ENCODE results near the gene GPRIN1. TPM values are rescaled to one million over a fixed set of nuclear protein-coding genes. Genes with fewer than 3 reads are reported as not detected.

The GPRIN1 gene
- under 1 TPM; 0.34 to 0.63 (median 0.46) TPM for polyA plus RNA-seq

DNA sequence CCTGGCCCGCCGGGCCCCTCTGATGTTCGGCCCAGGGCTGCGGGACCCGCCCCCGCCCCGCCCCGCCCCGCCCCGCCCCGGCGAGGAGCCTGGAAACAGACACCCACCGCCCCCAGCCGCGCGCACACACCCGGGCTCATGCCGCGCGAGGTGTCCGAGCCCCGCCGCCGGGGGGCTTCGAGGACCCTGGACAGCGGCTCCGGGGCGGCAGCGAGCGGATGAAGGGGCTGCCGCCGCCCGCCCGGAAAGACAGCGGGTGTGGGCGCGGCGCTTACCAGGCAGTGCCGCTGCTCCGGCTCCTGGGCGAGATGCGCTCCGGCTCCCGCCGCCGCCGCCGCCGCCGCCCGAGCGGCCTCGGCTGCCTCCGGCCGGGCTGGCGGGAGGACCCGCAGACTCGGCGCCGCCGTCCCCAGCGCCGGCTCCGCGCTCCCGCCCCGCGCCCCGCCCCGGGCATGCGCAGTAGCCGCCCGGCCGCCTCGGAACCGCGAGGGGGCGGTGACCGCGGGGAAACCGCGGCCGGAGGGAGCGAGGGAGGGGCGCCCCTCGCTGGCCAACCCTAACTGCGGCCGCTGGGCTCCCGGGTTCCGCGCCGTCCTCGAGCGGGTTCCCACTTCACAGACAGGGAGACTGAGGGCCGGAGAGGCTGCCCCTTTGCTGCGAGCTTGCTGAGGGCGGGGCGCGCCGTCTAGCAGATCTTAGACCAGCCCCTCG lies at the start of gene GPRIN1:
Gene GPRIN1 (minus strand): TSS at position 433 of the 711 bp plus-strand sequence. CDS start 10,322 bp downstream, outside the sequence.
- DNase-seq: peak; percentile 60 to 65 (median 64)
- Mint-ChIP-seq H3K36me3 (no peaks in the 10 kb centered on the region), H3K4me3 (peak within 1 kb of the TSS; percentile 85 to 94 (median 87)), H3K27me3 (ENCODE audit: low read depth in 3 of 3) (peaks cover 8 to 28% (median 21%) of the 10 kb centered on the region in 3 donors), H3K9me3 (peaks cover 0 to 1% (median 0%) of the 10 kb centered on the region in 6 donors), H3K4me1 (peaks cover 10 to 15% of the 10 kb centered on the region in 2 donors), H3K27ac (peak within 1 kb of the TSS in 5 of 6 donors; percentile 20 to 75 (median 52))

DNA sequence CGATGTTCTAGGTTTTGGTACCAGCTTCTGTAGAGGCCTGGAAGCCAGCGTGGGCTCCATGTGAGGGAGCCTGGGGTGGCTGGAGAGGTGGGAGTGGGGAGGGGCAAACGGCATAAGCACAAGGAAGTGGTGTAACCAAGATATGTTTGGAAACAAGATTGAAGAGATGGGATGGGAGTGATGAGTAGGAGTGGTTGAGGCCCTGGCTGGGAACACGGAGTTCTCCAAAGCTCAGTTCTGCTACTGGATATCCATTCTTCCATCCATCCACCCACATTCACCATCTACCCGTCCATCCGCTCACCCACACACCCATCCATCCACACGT lies 49.5 kb upstream of the GPRIN1 start:
- Mint-ChIP-seq H3K36me3 (peaks cover 0 to 15% (median 12%) of the 10 kb centered on the region in 3 donors), H3K4me3 (peak overlapping the region in 4 of 5 donors; percentile 76 to 85 (median 78)), H3K27me3 (ENCODE audit: low read depth in 3 of 3) (peaks cover 2 to 9% (median 4%) of the 10 kb centered on the region in 3 donors), H3K4me1 (peaks cover 24 to 31% of the 10 kb centered on the region in 2 donors), H3K27ac (peak overlapping the region in 1 of 6 donors; percentile 13), H3K9me3 (no peaks in the 10 kb centered on the region)
- no peak for DNase-seq

DNA sequence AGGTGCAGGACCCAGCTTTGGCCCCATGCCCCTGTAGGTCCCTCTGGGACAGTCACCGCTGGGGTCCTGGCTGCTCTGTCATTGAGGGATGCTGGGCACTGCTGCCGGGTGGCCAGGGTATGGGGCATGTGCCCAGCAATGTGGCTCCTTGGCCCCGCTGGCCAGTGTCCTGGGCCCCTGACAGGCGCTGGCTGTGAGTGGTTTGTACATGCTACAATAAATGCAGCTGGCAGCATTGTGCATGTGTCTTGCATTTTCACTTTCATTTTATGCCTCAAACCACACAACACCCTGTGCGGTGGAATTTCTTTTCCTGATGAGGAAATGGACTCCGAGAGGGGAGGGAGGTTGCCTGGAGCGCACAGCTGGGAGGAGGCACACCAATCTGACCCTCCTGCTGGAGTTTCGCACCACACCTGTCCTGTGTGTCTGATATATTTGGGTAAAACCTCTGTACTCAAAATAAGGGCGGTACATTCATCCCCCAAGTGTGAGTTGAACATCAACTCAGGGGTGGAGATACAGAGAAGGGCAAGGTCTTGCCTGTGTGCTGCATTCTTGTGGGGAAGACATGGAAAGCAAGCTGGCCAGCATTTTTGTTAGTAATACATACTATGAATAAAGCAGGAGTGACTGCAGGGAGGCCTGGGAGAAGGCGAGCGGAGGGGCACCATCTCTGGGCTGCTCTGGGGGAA lies 49.0 kb upstream of the GPRIN1 start:
- DNase-seq: peak; percentile 55 to 61 (median 58)
- no peaks in the 10 kb centered on the region for H3K9me3 Mint-ChIP-seq
- H3K36me3 Mint-ChIP-seq: peaks cover 0 to 15% (median 12%) of the 10 kb centered on the region in 3 donors
- peak overlapping the region; percentile 75 to 85 (median 76) for H3K4me3 Mint-ChIP-seq
- peaks cover 24 to 32% of the 10 kb centered on the region in 2 donors for H3K4me1 Mint-ChIP-seq
- peaks cover 0 to 4% (median 4%) of the 10 kb centered on the region in 3 donors for H3K27me3 Mint-ChIP-seq (ENCODE audit: low read depth in 3 of 3)
- H3K27ac Mint-ChIP-seq: peak overlapping the region; percentile 13 to 79 (median 44)

DNA sequence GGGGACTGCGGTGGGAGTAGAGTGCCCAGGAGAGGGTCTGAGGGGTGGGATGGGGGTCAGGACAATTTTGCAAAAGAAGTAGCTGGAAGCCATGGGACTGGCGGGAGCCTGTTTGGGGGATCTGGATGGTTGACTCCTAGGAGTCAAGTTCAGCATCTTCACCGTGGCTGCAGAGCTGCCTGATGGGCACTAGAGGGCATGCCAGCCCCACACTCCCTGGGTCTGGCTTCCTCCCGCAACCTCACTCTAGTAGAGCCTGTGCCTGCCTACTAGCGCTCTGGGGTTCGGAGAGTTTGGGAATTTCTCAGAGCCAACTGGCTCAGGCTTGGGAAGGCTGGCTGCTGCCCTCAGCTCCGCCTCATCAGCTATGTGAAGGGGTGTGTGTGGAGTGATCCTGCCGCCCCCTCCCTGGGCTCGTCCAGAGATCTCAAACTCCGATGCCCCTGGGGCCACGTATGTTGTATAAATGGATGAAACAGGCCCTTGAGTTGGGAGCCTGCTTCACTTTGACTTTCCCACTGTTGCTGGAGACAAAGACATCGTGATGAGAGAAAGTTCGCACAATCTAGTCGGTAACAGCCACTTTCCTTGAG lies 48.1 kb upstream of the GPRIN1 start:
- Mint-ChIP-seq H3K4me1 (peaks cover 32 to 41% of the 10 kb centered on the region in 2 donors), H3K9me3 (no peaks in the 10 kb centered on the region), H3K36me3 (peaks cover 3 to 23% (median 18%) of the 10 kb centered on the region in 3 donors), H3K27me3 (ENCODE audit: low read depth in 3 of 3) (peaks cover 3 to 7% (median 6%) of the 10 kb centered on the region in 3 donors), H3K27ac (peak overlapping the region in 3 of 6 donors; percentile 38 to 53 (median 39)), H3K4me3 (peak overlapping the region; percentile 75 to 85 (median 76))
- DNase-seq: peak; percentile 58 to 67 (median 66)

DNA sequence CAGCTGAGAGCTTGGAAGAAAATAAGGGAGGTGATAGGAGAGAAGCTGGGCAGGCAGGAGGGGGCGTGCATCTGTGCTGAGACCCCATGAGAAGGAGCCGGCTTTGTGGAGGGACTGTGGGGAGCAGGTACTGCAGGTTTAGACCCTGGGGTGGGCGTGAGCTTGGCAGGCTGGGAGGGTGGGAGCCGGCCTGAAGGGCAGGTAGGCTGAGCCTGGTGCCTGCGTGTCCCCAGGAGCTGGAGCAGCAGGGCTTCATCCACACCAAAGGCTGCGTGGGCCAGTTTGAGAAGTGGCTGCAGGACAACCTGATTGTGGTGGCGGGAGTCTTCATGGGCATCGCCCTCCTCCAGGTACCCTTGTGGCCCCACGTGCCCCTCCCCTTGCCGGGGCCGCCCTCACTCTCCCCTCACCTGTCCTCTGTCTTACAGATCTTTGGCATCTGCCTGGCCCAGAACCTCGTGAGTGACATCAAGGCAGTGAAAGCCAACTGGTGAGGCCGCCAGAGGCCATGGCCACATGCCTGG lies 46.6 kb upstream of the GPRIN1 start:
- Mint-ChIP-seq H3K4me3 (no peak overlapping the region), H3K9me3 (no peaks in the 10 kb centered on the region), H3K27ac (no peak overlapping the region), H3K27me3 (ENCODE audit: low read depth in 3 of 3) (peaks cover 3 to 5% (median 4%) of the 10 kb centered on the region in 3 donors), H3K36me3 (peaks cover 3 to 23% (median 18%) of the 10 kb centered on the region in 3 donors), H3K4me1 (peaks cover 48 to 56% of the 10 kb centered on the region in 2 donors)
- no peak for DNase-seq

DNA sequence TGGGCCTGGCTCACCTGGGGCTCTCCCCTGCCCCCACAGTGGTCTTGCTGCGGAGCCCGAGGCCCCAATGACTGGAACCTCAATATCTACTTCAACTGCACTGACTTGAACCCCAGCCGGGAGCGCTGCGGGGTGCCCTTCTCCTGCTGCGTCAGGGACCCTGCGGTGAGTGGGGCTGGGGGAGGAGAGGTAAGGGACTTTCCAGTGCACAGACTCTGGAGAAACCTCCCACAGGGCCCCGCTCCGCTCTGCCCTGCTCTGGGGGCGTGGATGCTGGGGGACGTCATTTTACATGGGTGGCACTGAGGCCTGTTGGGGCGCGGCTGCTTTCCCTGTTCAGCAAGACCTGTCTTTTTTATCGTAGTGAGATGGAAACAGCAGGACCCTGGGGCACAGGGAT lies 44.9 kb upstream of the GPRIN1 start:
- Mint-ChIP-seq H3K36me3 (peaks cover 3 to 23% (median 18%) of the 10 kb centered on the region in 3 donors), H3K27ac (no peak overlapping the region), H3K27me3 (ENCODE audit: low read depth in 3 of 3) (peaks cover 4 to 8% (median 5%) of the 10 kb centered on the region in 3 donors), H3K9me3 (no peaks in the 10 kb centered on the region), H3K4me1 (peaks cover 60 to 65% of the 10 kb centered on the region in 2 donors), H3K4me3 (no peak overlapping the region)
- DNase-seq: no peak

DNA sequence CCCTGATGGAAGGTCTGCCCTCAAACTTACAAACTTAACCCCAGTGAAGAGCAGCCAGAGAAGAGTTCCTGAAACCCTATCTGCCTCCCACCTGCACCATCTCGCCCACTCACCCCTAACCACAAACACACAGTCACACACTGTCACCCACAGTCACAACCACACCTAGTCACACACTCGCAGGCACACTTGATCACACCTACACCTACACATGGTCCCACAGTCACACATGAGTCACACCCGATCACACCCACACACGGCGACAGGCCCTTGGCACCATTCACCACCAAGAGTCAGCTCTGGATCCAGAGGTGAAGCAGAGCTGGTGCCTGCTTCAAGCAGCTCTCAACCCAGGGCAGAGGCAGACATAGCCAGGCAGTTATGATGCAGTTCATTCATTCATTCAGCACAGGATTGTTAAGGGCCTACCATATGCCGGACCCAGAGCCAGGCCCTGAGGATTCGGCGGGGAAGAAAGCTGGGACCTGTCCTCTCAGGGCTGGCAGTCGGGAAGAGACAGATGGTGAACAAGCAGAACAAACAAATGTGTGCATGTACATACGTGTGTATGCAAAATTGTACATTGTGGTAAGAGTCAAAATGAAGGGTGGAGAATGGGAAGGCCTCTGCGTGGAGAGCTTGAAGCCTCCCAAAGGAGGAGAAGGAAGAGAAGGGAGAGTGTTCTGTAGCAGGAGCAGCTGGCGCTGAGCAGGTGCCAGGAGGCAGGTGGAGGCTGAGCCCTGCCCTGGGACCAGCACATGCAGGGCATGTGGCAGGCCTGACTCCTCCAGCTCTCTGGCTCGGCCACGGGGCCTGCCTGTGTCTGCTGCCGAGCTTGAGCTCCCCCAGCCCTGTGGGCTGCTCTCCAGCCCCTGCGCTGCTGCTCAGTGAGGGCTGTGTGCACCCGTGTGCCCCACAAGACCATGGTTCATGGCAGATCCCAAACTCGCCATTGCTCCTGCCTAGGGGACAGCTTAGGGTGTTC lies 43.7 kb upstream of the GPRIN1 start:
- Mint-ChIP-seq H3K9me3 (no peaks in the 10 kb centered on the region), H3K4me1 (peaks cover 62 to 64% of the 10 kb centered on the region in 2 donors), H3K4me3 (peak overlapping the region; percentile 1 to 45 (median 19)), H3K27me3 (ENCODE audit: low read depth in 3 of 3) (peaks cover 4 to 8% (median 5%) of the 10 kb centered on the region in 3 donors), H3K27ac (peak overlapping the region; percentile 65 to 78 (median 68)), H3K36me3 (peaks cover 3 to 23% (median 18%) of the 10 kb centered on the region in 3 donors)
- DNase-seq: peak; percentile 62 to 69 (median 63)

DNA sequence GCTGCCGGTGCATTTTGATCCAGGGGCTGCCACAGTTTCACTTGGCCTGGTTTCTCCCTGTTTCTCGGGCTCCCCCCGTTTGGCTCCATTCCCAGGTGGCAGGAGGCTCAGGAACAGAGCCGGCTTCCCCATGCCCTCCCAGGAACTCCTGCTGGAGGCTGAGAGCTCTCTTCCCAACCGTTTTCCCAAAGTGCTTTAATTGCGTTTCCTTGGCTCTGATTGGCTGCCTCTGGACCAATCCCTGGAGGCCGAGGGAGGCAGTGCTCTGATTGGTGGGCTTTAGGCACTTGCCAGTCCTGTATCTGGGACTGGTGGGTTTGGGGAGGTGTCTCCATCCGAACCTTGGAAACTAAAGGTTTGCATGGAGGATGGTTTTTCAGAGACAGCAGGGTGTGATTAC lies 42.2 kb upstream of the GPRIN1 start:
- Mint-ChIP-seq H3K27me3 (ENCODE audit: low read depth in 3 of 3) (peaks cover 4 to 8% (median 5%) of the 10 kb centered on the region in 3 donors), H3K36me3 (peaks cover 3 to 19% (median 15%) of the 10 kb centered on the region in 3 donors), H3K4me1 (peaks cover 59 to 62% of the 10 kb centered on the region in 2 donors), H3K27ac (peak overlapping the region in 1 of 6 donors; percentile 24), H3K9me3 (no peaks in the 10 kb centered on the region), H3K4me3 (no peak overlapping the region)
- no peak for DNase-seq

DNA sequence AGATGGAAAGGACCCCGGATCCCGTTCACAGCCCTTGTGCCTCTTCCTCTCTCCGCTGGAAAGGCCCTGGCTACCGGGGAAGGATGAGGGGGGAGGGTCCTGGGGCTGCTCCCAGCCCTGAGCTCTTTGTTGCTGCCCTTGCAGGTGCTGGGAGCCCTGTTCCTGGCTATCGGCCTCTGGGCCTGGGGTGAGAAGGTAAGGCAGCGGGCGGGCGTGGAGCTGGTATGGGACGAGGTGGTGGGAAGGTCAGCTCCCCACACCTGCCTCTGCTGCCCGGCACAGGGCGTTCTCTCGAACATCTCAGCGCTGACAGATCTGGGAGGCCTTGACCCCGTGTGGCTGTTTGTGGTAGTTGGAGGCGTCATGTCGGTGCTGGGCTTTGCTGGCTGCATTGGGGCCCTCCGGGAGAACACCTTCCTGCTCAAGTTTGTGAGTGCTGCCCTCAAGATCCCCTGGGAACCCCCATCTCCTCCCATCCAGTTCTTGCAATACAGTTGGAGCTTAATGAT lies 41.6 kb upstream of the GPRIN1 start:
- H3K27ac Mint-ChIP-seq: peak overlapping the region in 3 of 6 donors; percentile 20 to 58 (median 24)
- no peak for DNase-seq
- peak overlapping the region in 2 of 5 donors; percentile 21 to 35 for H3K4me3 Mint-ChIP-seq
- H3K27me3 Mint-ChIP-seq (ENCODE audit: low read depth in 3 of 3): peaks cover 4 to 8% (median 5%) of the 10 kb centered on the region in 3 donors
- H3K36me3 Mint-ChIP-seq: peaks cover 3 to 19% (median 15%) of the 10 kb centered on the region in 3 donors
- H3K4me1 Mint-ChIP-seq: peaks cover 65 to 67% of the 10 kb centered on the region in 2 donors
- no peaks in the 10 kb centered on the region for H3K9me3 Mint-ChIP-seq

DNA sequence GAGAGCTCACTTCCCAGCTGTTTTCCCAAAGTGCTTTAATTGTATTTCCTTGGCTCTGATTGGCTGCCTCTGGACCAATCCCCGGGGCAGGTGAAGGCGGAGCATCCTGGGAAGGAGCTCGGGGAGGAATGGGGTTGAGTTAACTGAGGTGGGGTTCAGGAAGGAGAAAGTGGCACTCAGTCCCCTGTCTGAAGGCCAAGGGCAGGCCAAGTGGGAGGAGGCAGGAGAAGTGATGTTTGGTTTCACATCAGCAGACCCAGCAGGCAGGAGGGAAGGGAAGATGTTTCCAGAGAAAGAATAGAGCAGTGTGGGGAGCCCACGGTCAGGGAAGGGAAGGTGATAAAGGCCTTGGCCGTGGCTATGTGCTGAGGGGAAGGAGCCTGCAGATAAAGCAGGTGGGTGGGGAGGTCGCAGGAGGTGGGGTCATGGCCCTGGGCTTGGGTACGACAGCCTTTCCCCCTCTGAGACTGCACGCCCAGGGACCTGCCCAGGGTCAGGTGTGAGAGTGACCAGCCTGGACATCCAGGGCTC lies 40.5 kb upstream of the GPRIN1 start:
- Mint-ChIP-seq H3K27me3 (ENCODE audit: low read depth in 3 of 3) (peaks cover 4 to 8% (median 5%) of the 10 kb centered on the region in 3 donors), H3K36me3 (peaks cover 3 to 13% (median 10%) of the 10 kb centered on the region in 3 donors), H3K4me1 (peaks cover 70 to 71% of the 10 kb centered on the region in 2 donors), H3K27ac (peak overlapping the region in 2 of 6 donors; percentile 44 to 53), H3K4me3 (peak overlapping the region; percentile 12 to 64 (median 30)), H3K9me3 (no peaks in the 10 kb centered on the region)
- no peak for DNase-seq

DNA sequence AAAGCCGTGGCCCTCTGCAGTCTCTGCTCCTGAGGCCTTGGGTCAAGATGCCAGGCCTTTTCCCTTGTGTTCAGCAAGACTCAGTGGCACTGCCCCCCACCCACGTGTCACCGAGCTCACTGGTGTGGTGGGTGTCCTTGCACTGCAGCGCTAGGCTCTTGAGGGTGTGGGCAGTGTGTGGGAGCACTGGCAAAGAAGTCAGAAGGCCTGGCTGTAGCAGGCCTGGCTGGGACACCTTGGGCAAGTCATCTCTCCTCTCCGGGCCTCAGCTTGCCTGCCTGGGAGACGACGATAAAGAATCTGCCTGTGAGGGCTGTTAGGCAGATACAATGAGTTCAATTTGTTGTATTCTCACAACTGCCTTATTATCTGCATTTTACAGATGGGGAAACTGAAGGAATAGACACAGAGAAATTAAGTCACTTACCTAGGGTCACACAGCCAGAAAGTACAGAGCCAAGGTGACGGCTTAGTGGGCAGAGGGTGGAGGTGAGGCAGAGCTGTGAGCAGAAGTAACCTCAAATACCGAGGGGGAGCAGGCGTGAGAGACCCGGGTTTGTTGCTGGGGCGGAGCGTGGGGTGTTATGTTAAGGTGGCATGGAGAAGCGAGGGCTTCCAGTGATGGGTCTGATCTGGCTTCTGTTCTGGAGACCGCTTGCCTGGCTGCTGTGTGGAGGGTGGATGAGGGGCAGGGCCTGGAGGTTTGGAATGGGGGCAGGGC lies 38.7 kb upstream of the GPRIN1 start:
- peak; percentile 62 to 66 (median 63) for DNase-seq
- H3K4me1 Mint-ChIP-seq: peaks cover 65 to 66% of the 10 kb centered on the region in 2 donors

More for the DNA sequence above, 38.7 kb upstream of the GPRIN1 start:
- H3K4me3 Mint-ChIP-seq: peak overlapping the region; percentile 82 to 93 (median 83)
- H3K36me3 Mint-ChIP-seq: peaks cover under 1 to 5% (median 3%) of the 10 kb centered on the region in 3 donors
- H3K27me3 Mint-ChIP-seq (ENCODE audit: low read depth in 3 of 3): peaks cover 4 to 7% (median 5%) of the 10 kb centered on the region in 3 donors
- peak overlapping the region; percentile 61 to 86 (median 84) for H3K27ac Mint-ChIP-seq
- H3K9me3 Mint-ChIP-seq: no peaks in the 10 kb centered on the region
